H9 (cell line): ENCODE data around the gene OR10T2. TPM values are rescaled to one million over a fixed set of nuclear protein-coding genes. Genes with fewer than 3 reads are reported as not detected.

Experiments
- DNase-seq: peaks from one replicate; pipeline ENCODE4 v3.0.0-alpha.2; 2017
- H2AFZ ChIP-seq: one replicate; pipeline ENCODE4 v1.6.1; 2013; ENCODE audit warnings: mild to moderate bottlenecking, low read length, control low read depth, moderate library complexity
- H2AK5ac ChIP-seq: 2 replicates; pipeline ENCODE4 v1.6.1; 2013; ENCODE audit warnings: low read length, control low read depth, mixed read lengths; ENCODE audit not compliant: insufficient read length
- H2BK120ac ChIP-seq: one replicate; pipeline ENCODE4 v1.6.1; 2013; ENCODE audit warnings: low read depth, mild to moderate bottlenecking, low read length, control low read depth, inconsistent platforms; ENCODE audit not compliant: poor library complexity, severe bottlenecking
- H2BK12ac ChIP-seq: 2 replicates; pipeline ENCODE4 v1.6.1; 2013; ENCODE audit warnings: low read length, control low read depth, mixed read lengths, low read depth; ENCODE audit not compliant: insufficient read length
- H2BK15ac ChIP-seq: 2 replicates; pipeline ENCODE4 v1.6.1; 2013; ENCODE audit warnings: low read depth, low read length, control low read depth
- H2BK20ac ChIP-seq: one replicate; pipeline ENCODE4 v1.6.1; 2013; ENCODE audit warnings: low read depth, mild to moderate bottlenecking, low read length, control low read depth, inconsistent platforms; ENCODE audit not compliant: poor library complexity, severe bottlenecking
- H2BK5ac ChIP-seq: 2 replicates; pipeline ENCODE4 v1.6.1; 2013; ENCODE audit warnings: low read length, control low read depth, mixed read lengths; ENCODE audit not compliant: insufficient read length
- H3K14ac ChIP-seq: 2 replicates; pipeline ENCODE4 v1.6.1; 2013; ENCODE audit warnings: low read length, control low read depth; ENCODE audit not compliant: insufficient read depth
- H3K18ac ChIP-seq: 2 replicates; pipeline ENCODE4 v1.6.1; 2013; ENCODE audit warnings: low read depth, mild to moderate bottlenecking, mixed read lengths, low read length, control low read depth; ENCODE audit not compliant: insufficient read length
- H3K23ac ChIP-seq: 2 replicates; pipeline ENCODE4 v1.6.1; 2013; ENCODE audit warnings: low read length, control low read depth, mixed read lengths, low read depth; ENCODE audit not compliant: insufficient read length
- H3K23me2 ChIP-seq: 2 replicates; pipeline ENCODE4 v1.6.1; 2013; ENCODE audit warnings: low read depth, mild to moderate bottlenecking, mixed read lengths, low read length, control low read depth; ENCODE audit not compliant: insufficient read length, poor library complexity, severe bottlenecking
- H3K27ac ChIP-seq: 2 replicates; pipeline ENCODE4 v1.5.1; 2013; ENCODE audit warnings: low read length, control low read depth, mixed read lengths, low read depth; ENCODE audit not compliant: insufficient read length
- H3K27me3 ChIP-seq: 2 replicates; pipeline ENCODE4 v1.6.1; 2013; ENCODE audit warnings: low read length, control low read depth, inconsistent platforms; ENCODE audit not compliant: insufficient read depth
- H3K4ac ChIP-seq: 2 replicates; pipeline ENCODE4 v1.6.1; 2013; ENCODE audit warnings: low read depth, mild to moderate bottlenecking, control low read depth, inconsistent platforms, low read length, moderate library complexity
- H3K4me1 ChIP-seq: 2 replicates; pipeline ENCODE4 v1.6.1; 2013; ENCODE audit warnings: low read length, control low read depth, inconsistent platforms; ENCODE audit not compliant: insufficient read depth
- H3K4me2 ChIP-seq: 2 replicates; pipeline ENCODE4 v1.6.1; 2013; ENCODE audit warnings: low read length, control low read depth, mixed read lengths; ENCODE audit not compliant: insufficient read length, insufficient read depth
- H3K56ac ChIP-seq: 2 replicates; pipeline ENCODE4 v1.6.1; 2013; ENCODE audit warnings: low read depth, mild to moderate bottlenecking, mixed read lengths, low read length, control low read depth; ENCODE audit not compliant: insufficient read length
- H3K79me1 ChIP-seq: 2 replicates; pipeline ENCODE4 v1.6.1; 2013; ENCODE audit warnings: low read depth, mild to moderate bottlenecking, moderate library complexity, low read length, control low read depth, inconsistent platforms; ENCODE audit not compliant: insufficient read depth, poor library complexity, severe bottlenecking
- H3K79me2 ChIP-seq: 2 replicates; pipeline ENCODE4 v1.6.1; 2013; ENCODE audit warnings: low read length, control low read depth, inconsistent platforms; ENCODE audit not compliant: insufficient read depth
- H3K9ac ChIP-seq: 2 replicates; pipeline ENCODE4 v1.6.1; 2013; ENCODE audit warnings: low read length, control low read depth, mixed read lengths; ENCODE audit not compliant: insufficient read length; ENCODE audit errors: extremely low read depth
- H3K9me3 ChIP-seq: one replicate; pipeline ENCODE4 v1.6.1; 2013; ENCODE audit warnings: low read depth, low read length, inconsistent platforms; ENCODE audit not compliant: control insufficient read depth
- H3T11ph ChIP-seq: one replicate; pipeline ENCODE4 v1.6.1; 2013; ENCODE audit warnings: mild to moderate bottlenecking, low read length, control low read depth, inconsistent platforms
- H4K20me1 ChIP-seq: one replicate; pipeline ENCODE4 v1.6.1; 2013; ENCODE audit not compliant: control insufficient read depth, insufficient read length, insufficient read depth
- H4K5ac ChIP-seq: 2 replicates; pipeline ENCODE4 v1.6.1; 2013; ENCODE audit warnings: low read depth, mild to moderate bottlenecking, mixed read lengths, low read length, control low read depth; ENCODE audit not compliant: insufficient read length
- H4K8ac ChIP-seq: replicated peaks from 2 replicates; pipeline ENCODE4 v1.6.1; 2013; ENCODE audit warnings: low read length, control low read depth, mixed read lengths, low read depth; ENCODE audit not compliant: insufficient read length
- H4K91ac ChIP-seq: 2 replicates; pipeline ENCODE4 v1.6.1; 2013; ENCODE audit warnings: low read depth, mild to moderate bottlenecking, moderate library complexity, mixed read lengths, low read length, control low read depth; ENCODE audit not compliant: insufficient read length
- H3K27ac Mint-ChIP-seq, 3 experiments: 2 replicates in 2 of 3; 3 replicates in 1 of 3; pipeline ENCODE4 v1.8.0; 2020 to 2021; ENCODE audit warnings: mixed read lengths in 3 of 3, mild to moderate bottlenecking in 1 of 3, moderate library complexity in 1 of 3
- H3K27me3 Mint-ChIP-seq: 2 replicates; pipeline ENCODE4 v1.8.0; 2021; ENCODE audit warnings: low read depth, mild to moderate bottlenecking, moderate library complexity, mixed read lengths
- H3K36me3 Mint-ChIP-seq, 3 experiments: 2 replicates in 2 of 3; 3 replicates in 1 of 3; pipeline ENCODE4 v1.8.0; 2020 to 2021; ENCODE audit warnings: low read depth in 3 of 3, mixed read lengths in 3 of 3; ENCODE audit not compliant: insufficient read depth in 1 of 3
- H3K4me1 Mint-ChIP-seq, 2 experiments: 2 replicates each; pipeline ENCODE4 v1.8.0; 2020; ENCODE audit warnings: mixed read lengths in 2 of 2
- H3K4me3 Mint-ChIP-seq, 2 experiments: 2 replicates in 1 of 2; 3 replicates in 1 of 2; pipeline ENCODE4 v1.8.0; 2020 to 2021; ENCODE audit warnings: mild to moderate bottlenecking in 2 of 2, mixed read lengths in 2 of 2, moderate library complexity in 1 of 2
- H3K9me3 Mint-ChIP-seq, 2 experiments: 2 replicates in 1 of 2; 3 replicates in 1 of 2; pipeline ENCODE4 v1.8.0; 2020; ENCODE audit warnings: mild to moderate bottlenecking in 2 of 2, mixed read lengths in 2 of 2, moderate library complexity in 1 of 2
- CTCF ChIP-seq: fragments of 200-600 bp; sonication (generic); conservative IDR thresholded peaks from 3 replicates; pipeline ENCODE4 v1.8.0; 2021; ENCODE audit warnings: antibody characterized with exemption, mild to moderate bottlenecking
- WGBS: extraction: QIAGEN DNeasy Blood & Tissue Kit; methylation state at CpG from one replicate; pipeline ENCODE4 v1.1.7; 2013; ENCODE audit warnings: missing lambda C conversion rate, low lambda C conversion rate, mixed read lengths; ENCODE audit not compliant: insufficient read length; ENCODE audit errors: extremely low coverage; 5-methylcytosine and 5-hydroxymethylcytosine counted together
- total RNA-seq: library from RNA; stranded (reverse); gene quantifications from 2 replicates; pipeline ENCODE4 v1.2.1, GENCODE V29; 2021

OR10T2 gene
- total RNA-seq, 1 experiment from 2014 or later = not detected

GRCh38 chr1:158354255-158354654 is 45.0 kb downstream of the OR10T2 start:
- Histone ChIP-seq H3K4me1 (no peaks in the 10 kb centered on the region), H3K4me2 (no peak overlapping the region), H2BK15ac (no peak overlapping the region), H4K8ac (no peak overlapping the region), H3K27ac (no peak overlapping the region), H3K23ac (no peak overlapping the region), H2BK12ac (no peak overlapping the region), H2AFZ (no peak overlapping the region), H4K5ac (no peak overlapping the region), H4K20me1 (no peaks in the 10 kb centered on the region), H2BK20ac (no peak overlapping the region), H2BK5ac (no peak overlapping the region), H4K91ac (no peak overlapping the region), H3K79me2 (no peaks in the 10 kb centered on the region; the same call in 1 of the 2 replicates), H3K14ac (no peak overlapping the region), H3K9me3 (no peaks in the 10 kb centered on the region), H3K9ac (no peak overlapping the region), H3K27me3 (no peaks in the 10 kb centered on the region), H3K18ac (no peak overlapping the region), H2BK120ac (no peak overlapping the region), H3K56ac (no peak overlapping the region), H3K79me1 (no peaks in the 10 kb centered on the region), H3K4ac (no peak overlapping the region), H3K23me2 (no peaks in the 10 kb centered on the region), H3T11ph (no peak overlapping the region), H2AK5ac (no peak overlapping the region)
- no peak for DNase-seq
- H3K9me3 Mint-ChIP-seq = no peaks in the 10 kb centered on the region
- no peak overlapping the region; a peak in 1 of 7 replicates for H3K27ac Mint-ChIP-seq
- no peak overlapping the region for H3K4me3 Mint-ChIP-seq
- WGBS = no CpG with 5 or more reads among the region's 2 CpGs
- no peaks in the 10 kb centered on the region for H3K36me3 Mint-ChIP-seq
- H3K4me1 Mint-ChIP-seq = peaks cover 10% of the 10 kb centered on the region in 2 experiments; a peak in 3 of 4 replicates
- TF ChIP-seq CTCF = no peak
- H3K27me3 Mint-ChIP-seq = peaks cover 2% of the 10 kb centered on the region; the same call in 1 of the 2 replicates
